Measurements from ENCODE around the gene ZNF775.

The ZNF775 gene

DNA sequence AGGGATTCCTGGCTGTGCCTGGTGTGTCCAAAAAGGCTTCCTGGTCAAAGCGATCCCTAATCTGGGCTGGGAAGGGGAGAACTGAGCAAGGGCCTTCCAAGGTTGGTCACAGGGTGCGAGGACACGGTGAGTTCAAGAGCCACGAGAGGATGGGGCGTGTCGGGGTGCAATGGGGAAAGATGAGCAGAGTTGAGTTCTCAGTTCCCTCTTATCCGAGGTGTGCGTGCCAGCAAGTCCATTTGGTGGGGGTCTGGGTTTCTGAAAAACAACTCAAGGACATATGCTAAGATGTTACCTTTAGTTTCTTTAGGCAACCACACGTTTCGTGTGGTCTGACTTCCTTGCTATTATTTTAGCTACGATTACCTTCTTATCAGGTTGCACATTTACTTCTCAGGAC, 1.3 kb downstream of the ZNF775 start:
- TF ChIP-seq, protein P1, sequence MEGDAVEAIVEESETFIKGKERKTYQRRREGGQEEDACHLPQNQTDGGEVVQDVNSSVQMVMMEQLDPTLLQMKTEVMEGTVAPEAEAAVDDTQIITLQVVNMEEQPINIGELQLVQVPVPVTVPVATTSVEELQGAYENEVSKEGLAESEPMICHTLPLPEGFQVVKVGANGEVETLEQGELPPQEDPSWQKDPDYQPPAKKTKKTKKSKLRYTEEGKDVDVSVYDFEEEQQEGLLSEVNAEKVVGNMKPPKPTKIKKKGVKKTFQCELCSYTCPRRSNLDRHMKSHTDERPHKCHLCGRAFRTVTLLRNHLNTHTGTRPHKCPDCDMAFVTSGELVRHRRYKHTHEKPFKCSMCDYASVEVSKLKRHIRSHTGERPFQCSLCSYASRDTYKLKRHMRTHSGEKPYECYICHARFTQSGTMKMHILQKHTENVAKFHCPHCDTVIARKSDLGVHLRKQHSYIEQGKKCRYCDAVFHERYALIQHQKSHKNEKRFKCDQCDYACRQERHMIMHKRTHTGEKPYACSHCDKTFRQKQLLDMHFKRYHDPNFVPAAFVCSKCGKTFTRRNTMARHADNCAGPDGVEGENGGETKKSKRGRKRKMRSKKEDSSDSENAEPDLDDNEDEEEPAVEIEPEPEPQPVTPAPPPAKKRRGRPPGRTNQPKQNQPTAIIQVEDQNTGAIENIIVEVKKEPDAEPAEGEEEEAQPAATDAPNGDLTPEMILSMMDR (IDR thresholded peaks at IDR 0.05; ENCODE audit: low read depth, low read length): no peak
- in situ Hi-C loops (cut with HindIII; ENCODE audit: low sequenced_read_pairs): no loop called here
- no peak for DNase-seq (ENCODE audit: low read depth, low spot score)
- peak overlapping the region; percentile 83 for H3K4me3 ChIP-seq (ENCODE audit: low read depth, low read length)

DNA sequence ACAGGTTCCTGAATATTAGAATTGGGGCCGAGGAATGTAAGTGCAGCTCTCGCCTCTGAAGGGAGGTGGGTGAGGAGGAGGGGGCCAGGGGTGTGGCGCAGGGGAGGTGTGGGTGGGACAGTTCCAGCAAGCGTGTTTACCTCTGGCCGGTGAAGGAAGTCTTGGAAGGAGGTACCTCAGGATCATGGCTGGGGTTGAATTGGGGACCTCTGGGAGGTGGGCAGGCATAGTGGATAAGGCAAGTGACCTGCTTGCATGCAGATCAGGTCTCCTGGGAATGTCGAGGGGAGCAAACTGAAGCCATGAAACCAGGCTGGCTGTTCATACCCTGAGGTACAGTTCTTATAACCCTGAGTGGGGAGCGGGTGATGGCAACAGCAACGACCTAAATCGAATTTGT, 2.0 kb downstream of the ZNF775 start:
- TF ChIP-seq, protein P1 (IDR thresholded peaks at IDR 0.05; ENCODE audit: low read depth, low read length): no peak
- in situ Hi-C loops (cut with HindIII; ENCODE audit: low sequenced_read_pairs): no loop called here
- H3K4me3 ChIP-seq (ENCODE audit: low read depth, low read length): no peak overlapping the region
- no peak for DNase-seq (ENCODE audit: low read depth, low spot score)

DNA sequence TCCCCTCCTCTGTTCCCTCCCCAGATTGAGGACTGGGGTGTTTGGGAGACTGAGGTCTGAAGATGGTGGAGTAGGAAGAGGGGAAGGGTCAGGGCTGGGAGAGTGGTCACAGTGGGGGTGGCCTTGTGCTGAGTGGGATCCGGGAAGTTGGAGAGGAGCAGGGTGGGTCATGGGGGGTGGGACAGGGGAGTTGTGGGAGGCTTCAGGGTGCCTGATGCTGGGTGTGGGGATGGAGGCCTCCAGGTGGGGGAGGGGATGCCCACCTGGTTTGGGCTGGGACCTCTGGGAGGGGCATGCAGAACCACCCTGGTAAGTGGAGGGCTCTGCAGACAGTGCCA, 2.6 kb downstream of the ZNF775 start:
- DNase-seq (ENCODE audit: low read depth, low spot score): no peak
- in situ Hi-C loops (cut with HindIII; ENCODE audit: low sequenced_read_pairs): no loop called here
- TF ChIP-seq, protein P1 (IDR thresholded peaks at IDR 0.05; ENCODE audit: low read depth, low read length): no peak
- H3K4me3 ChIP-seq (ENCODE audit: low read depth, low read length): no peak overlapping the region

DNA sequence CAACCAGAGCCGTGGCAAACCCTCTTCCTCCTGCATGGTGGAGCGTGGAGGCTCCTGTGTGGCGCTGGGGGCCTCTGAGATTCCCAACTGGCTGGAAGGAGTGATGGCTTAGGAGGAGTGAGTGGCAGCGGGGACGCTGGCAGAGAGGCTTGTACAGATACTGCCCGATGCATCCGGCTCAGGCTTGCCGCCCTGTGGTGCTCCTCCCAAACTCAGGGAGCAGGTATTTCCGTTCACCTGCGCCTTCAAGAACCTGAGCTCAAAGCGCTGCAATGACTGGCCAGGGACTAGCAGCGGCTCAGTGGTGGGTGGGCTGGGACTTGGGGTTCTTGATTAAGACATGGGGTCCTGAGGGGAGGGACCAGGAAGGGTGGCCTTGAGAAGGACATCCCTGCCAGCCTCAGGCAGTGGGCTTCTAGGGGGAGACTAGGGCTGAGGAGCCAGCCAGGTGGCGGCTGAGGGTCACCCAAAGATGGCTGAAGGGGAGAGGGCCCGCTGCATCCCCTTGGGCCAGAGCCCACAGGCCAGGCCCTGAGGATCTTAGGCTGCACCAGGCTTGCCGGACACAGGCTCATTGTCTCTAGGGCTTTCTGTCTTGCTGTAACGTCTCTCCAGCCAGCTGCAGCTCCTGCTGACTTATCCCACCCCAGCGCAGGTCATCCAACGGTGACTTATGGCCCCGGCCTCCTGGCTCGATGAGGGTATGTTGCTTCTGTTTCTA, 3.2 kb downstream of the ZNF775 start:
- in situ Hi-C loops (cut with HindIII; ENCODE audit: low sequenced_read_pairs): no loop called here
- DNase-seq (ENCODE audit: low read depth, low spot score): no peak
- H3K4me3 ChIP-seq (ENCODE audit: low read depth, low read length): no peak overlapping the region
- TF ChIP-seq, protein P1 (IDR thresholded peaks at IDR 0.05; ENCODE audit: low read depth, low read length): no peak

DNA sequence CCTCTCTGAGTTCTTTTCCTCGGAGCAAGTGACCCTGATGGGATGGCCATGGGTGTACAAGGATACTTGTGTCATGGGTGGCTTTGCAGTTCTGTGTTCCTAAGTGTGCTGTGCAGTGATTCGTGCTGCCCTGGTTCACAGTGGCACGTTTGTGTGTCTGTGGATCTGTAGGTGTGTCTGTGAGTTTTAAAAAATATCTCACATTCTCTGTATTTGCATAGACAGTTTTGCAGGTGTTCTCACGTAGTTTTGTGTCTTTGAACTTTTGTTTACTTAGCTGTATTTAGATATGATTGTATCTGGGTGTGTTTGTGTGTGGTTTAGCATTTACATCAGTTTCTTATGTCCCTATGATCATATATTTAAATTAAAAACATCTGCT, 3.7 kb downstream of the ZNF775 start:
- TF ChIP-seq, protein P1 (IDR thresholded peaks at IDR 0.05; ENCODE audit: low read depth, low read length): no peak
- DNase-seq (ENCODE audit: low read depth, low spot score): no peak
- in situ Hi-C loops (cut with HindIII; ENCODE audit: low sequenced_read_pairs): no loop called here
- H3K4me3 ChIP-seq (ENCODE audit: low read depth, low read length): no peak overlapping the region

DNA sequence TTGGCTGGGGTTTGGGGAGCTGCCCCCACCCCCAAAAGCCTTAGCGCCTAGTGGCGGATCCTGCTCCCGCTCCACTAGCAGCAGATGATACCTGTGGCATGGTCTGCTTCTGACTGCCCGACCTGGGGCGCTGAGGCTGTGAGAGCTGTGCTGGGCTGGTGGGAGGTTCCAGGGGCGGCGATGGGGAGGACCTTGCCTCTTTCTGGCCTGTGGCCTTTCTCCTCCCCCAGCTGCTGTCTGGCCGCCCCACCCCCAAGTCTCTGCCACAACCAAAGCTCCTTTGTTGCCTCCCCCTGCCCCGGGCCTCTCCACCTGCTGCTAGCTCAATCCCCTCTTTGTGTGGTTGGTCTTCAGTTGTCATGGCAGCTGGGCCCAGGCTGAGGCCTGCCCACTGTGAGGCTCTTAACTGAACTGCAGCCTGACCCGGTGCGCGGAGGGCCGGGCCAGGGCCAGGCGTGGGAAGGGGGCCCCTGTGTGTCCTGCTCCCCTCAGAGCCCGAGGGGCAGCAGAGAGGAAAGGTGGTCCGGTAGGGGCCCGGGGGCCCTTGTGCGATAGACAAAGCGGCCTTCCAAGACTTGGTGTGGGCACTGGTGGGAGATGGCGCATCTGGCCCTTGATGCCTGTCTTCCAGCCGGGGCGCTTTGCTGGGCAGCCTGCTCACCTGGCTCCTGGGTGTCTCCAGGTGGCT, 4.7 kb downstream of the ZNF775 start:
- H3K4me3 ChIP-seq (ENCODE audit: low read depth, low read length): no peak overlapping the region
- TF ChIP-seq, protein P1 (IDR thresholded peaks at IDR 0.05; ENCODE audit: low read depth, low read length): no peak
- no peak for DNase-seq (ENCODE audit: low read depth, low spot score)
- in situ Hi-C loops (cut with HindIII; ENCODE audit: low sequenced_read_pairs): no loop called here

All from astrocyte of the spinal cord (primary cell).